T47D (cell line): ENCODE data around the gene THAP11.

Source experiments
- DNase-seq, 2 experiments: peaks; one replicate each; pipeline versions ENCODE4 v3.0.0 to v3.0.0-alpha.2; 2011 to 2012; ENCODE audit warnings: low read depth in 1 of 2, low spot score in 1 of 2
- JUND ChIP-seq: IDR thresholded peaks from 2 replicates; pipeline ENCODE4 v1.6.1; 2012; ENCODE audit warnings: low read depth
- in situ Hi-C: cut with HindIII; loops from 2 replicates; pipeline ENCODE4 v1.10.0; 2016; ENCODE audit warnings: low sequenced_read_pairs, low pct_unique_long_range_greater_than_20kb

Gene THAP11

GRCh38 chr16:67883872-67884261 is 41.7 kb downstream of the THAP11 start:
- in situ Hi-C loops, result no loop called here
- no peak for TF ChIP-seq JUND
- DNase-seq, result peak; percentile 71 to 94

GRCh38 chr16:67884684-67885083 is 42.6 kb downstream of the THAP11 start, which contains the start of gene NRN1L:
NRN1L (plus strand) TSS chr16:67884885; CDS start chr16:67884904, 19 bp downstream.
- peak in 1 of 2 experiments; percentile 77 for DNase-seq
- in situ Hi-C loops, result no loop called here
- no peak for TF ChIP-seq JUND

DNA sequence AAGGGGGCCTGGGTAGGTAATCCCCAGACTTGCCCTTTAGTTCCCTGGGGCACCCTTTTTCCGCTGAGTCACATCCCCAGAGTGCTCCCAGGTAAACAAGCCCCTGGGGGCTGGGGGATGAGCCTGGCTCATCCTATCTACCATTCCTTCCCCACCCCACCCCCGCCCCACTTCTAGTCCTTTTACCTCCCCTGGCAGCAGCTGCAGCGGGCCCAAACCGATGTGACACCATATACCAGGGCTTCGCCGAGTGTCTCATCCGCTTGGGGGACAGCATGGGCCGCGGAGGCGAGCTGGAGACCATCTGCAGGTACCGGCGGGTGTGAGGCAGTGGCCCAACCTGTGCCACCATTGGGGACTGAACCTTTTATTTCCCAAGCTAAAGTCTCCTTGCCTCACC is 43.4 kb downstream of the THAP11 start:
- in situ Hi-C loops, result no loop called here
- no peak for TF ChIP-seq JUND
- DNase-seq, result no peak

- no peak for TF ChIP-seq JUND
- in situ Hi-C loops, result no loop called here
- DNase-seq, result no peak
These were observed 43.9 kb downstream of the THAP11 start for GRCh38 chr16:67885976-67886375.

DNA sequence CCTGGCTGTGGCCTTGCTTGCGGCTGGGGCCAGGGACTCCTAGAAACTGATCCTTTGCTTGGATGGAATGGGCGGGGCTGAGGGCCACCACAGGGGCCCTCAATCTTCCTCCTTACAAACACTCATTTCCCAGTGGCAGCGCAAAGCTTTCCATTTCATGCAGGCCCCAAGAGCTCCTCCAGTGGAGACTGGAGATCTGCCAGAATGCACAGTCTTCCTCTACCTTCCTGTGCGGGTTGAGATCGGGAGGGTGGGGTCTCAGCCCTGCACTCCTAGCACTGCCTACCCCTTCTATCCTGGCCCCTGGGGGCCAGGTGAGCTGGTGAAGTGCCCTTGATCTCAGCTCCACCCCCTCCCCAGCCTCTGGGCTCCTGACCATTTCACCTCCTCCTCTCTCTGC is 44.3 kb downstream of the THAP11 start:
- in situ Hi-C loops, result no loop called here
- DNase-seq, result no peak
- TF ChIP-seq JUND, result no peak

DNA sequence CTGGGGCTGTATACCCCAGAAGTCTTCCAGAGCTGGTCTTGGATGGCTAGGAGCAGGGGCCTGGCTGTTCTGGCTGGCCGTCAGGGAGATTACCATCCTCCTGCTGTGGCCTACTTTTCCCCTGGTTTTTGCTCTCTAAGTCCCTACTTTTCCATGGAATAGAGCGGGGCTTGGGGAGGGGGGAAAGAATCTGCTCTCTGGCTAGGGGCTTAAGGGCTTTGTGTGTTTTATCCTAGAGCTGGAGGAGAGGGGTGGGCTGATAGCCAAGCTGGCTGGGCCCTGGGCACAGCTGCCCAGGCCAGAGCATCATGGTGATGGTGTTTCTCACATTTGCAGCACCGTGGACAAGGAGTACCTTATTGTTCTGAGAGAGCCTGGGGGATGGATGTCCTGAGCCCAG is 46.2 kb downstream of the THAP11 start:
- DNase-seq, result no peak
- in situ Hi-C loops, result no loop called here
- no peak for TF ChIP-seq JUND

DNA sequence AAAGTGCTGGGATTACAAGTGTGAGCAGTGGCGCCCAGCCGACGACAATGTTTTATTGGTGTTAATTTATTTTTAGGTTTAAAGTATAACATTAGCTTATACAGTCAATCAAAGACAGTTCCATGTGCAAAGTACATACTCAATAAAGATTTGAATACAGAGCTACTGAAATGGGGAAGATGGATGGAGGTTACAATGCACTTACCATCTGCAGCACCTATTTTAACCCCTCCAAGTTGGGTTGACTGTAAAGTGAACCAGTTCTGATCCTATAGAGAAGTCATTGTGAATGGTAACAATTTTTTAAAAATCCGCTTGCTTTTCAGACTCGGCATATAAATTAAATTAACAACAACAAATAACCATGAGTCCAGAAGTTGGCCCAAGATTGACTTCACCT is 50.3 kb downstream of the THAP11 start:
- DNase-seq, result no peak
- in situ Hi-C loops, result no loop called here
- no peak for TF ChIP-seq JUND

- DNase-seq, result peak; percentile 97 to 99
- TF ChIP-seq JUND, result no peak
- in situ Hi-C loops, result no loop called here
These were observed 51.0 kb downstream of the THAP11 start, which contains the start of gene PSKH1 for GRCh38 chr16:67892899-67893742. PSKH1 (plus strand) TSS chr16:67893254; CDS start chr16:67908750, 15,496 bp downstream.
